Measurements from ENCODE around the gene GLS.

Gene GLS

GRCh38 chr2:190972213-190972612 lies 91.6 kb downstream of the GLS start:
- no peak for DNase-seq (ENCODE audit: low read depth)

- DNase-seq (ENCODE audit: low read depth), result peak; percentile 41
Measured at GRCh38 chr2:190972846-190973245, 92.2 kb downstream of the GLS start.

- no peak for DNase-seq (ENCODE audit: low read depth)
Measured at GRCh38 chr2:190973262-190973661, 92.6 kb downstream of the GLS start.

- no peak for DNase-seq (ENCODE audit: low read depth)
Measured at GRCh38 chr2:190973726-190974628, 93.4 kb downstream of the GLS start.

DNA sequence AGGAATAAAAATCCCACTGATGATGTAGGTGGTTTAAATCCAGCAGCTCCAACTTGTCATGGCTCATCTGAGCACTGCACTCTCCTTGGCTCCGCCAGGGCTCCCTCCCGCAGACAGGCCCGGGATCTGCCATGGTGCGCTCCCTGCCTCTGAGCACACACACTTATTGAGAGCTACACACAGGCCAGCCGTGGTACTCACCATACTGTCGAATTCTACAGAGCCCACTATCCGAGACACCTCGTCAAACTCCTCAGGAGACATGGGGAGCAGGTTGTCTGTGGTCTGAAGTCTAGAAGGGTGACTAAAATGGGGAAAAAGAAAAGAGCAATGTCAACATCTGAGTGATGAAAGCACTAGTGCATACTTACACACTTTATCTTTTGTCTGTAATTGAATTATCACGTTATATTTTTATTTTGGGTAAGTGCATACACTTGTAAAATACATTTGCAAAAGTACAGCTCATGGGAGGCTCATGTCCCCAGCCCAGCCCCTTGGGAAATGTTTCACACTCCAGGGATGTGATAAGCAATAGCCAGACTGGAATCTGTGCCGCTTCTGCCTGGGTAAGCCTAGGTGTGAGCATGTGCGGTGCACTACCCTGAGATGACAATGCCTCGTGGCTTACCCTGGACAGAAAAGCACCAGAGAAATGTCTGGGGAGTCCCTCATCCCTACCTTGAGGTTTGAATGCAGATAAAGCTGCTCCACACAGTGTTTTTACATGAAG lies 94.2 kb downstream of the GLS start:
- no peak for DNase-seq (ENCODE audit: low read depth)

DNA sequence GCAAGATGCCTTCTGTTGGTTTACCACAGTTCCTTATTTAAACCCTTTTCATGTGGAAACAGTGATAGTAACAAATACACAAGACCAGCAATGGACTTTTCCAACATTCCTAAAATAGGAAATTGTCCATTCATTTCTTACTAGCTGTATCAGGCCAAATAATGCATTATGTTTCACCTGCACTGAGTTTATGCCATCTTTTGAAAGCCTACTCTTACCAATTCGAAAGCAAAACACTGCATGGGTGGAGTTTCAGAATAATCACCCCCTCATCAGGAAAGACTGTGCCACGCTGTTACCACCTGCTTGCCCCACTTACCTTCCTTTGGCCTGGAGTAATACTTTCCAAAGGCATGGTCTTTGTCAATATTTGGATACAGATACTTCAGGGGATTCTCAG lies 95.9 kb downstream of the GLS start:
- no peak for DNase-seq (ENCODE audit: low read depth)

GRCh38 chr2:190977505-190977904 lies 96.9 kb downstream of the GLS start:
- no peak for DNase-seq (ENCODE audit: low read depth)

GRCh38 chr2:190978389-190979053 lies 97.9 kb downstream of the GLS start:
- peak; percentile 80 for DNase-seq (ENCODE audit: low read depth)

- DNase-seq (ENCODE audit: low read depth), result peak; percentile 95
Measured at GRCh38 chr2:190979906-190980629, 99.4 kb downstream of the GLS start.

DNA sequence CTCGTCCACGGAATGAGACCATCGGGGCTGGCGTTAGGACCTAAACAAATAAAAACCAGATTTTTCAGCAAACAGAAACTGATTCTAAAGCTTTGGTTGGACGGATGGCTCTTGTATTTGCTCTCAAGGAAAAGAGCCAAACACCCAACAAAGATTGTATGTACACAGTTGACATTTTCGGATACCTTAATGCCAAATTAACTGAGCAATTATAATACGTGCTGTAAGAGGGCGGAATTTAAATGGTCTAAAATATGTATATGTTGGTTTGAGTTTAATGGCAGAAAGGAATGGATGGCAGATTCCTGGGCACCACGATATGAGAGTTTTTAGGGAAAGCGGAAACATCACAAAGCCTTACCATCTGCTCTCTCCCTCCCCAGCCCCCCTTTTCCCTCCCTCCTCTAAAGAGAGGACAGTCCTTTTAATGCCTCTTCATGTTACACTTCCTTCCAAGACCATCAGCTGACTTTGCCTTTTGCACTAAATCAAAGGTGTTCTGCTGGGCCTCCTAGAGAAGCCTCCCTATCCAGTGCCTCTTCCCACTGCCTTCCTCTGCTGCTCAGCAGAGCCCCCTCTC lies 100.1 kb downstream of the GLS start:
- no peak for DNase-seq (ENCODE audit: low read depth)

DNA sequence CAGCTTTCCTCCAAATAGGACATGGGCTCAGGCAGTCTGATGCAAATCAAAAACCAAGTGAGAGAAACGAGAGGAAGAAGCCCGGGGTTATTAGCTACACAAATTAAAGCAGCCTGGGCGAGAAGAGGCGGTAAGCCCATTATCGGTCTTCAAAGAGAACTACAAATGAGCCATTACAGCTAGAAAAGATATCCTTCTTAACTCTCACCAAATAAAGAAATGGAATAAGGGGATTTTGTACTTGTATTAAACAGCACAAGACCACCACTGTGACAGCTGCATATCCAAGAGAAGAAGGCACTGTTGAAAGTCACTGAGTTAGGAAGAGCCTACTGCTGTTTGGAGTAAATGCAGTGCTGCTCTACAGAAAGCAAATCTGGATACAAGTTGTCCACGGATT lies 100.7 kb downstream of the GLS start:
- no peak for DNase-seq (ENCODE audit: low read depth)

DNA sequence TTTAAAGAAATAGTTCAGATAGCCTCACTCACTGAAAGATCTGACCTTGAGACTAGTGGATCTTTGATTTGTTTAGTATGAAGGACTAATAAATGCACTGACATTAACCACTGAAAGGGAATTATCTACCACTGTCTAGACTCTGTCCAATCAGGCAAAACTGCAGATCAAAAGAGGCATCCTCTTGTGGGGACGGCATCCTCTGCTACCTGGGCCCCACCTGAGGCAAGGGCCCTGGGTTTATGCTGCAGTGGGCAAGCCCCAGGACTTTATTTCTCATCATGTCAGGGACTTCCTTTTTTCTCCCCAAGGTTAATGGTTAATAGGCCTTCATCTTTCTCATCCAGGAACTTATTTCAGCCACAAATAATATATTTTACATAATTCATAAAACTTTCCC lies 101.1 kb downstream of the GLS start:
- no peak for DNase-seq (ENCODE audit: low read depth)

DNA sequence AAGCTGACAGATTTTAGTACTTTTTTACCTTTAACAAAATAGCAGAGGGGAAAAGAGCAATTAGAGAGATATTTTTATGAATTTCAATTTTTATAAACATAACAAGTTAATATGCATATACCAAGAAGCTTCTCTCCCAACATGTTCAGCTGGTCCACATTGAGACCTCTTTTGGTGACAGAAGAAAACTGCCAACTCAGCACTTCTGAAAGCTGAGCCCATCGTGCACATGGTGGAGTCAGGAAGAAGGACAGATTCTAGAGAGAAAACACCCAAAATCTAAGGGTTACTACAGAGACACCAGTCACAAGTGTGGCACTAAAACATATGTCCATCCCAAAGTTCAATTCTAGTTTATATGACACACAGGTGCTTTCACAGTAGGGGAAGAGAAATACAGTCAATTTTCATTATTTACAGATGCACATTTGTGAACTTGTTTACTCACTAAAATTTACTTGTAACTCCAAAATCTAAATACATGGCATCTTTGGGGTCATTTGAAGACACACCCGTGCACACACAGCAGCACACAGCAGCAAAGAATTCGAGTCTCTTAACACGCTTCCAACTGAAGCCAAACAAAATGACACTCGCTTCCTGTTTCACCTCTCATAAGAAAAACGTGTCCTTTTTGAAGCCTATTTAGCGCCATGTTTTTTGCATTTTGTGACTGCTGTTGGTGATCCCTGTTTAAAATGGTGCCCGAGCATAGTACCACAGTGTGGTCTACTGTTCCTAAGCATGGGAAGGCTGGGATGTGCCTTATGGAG lies 101.8 kb downstream of the GLS start:
- DNase-seq (ENCODE audit: low read depth), result no peak

DNA sequence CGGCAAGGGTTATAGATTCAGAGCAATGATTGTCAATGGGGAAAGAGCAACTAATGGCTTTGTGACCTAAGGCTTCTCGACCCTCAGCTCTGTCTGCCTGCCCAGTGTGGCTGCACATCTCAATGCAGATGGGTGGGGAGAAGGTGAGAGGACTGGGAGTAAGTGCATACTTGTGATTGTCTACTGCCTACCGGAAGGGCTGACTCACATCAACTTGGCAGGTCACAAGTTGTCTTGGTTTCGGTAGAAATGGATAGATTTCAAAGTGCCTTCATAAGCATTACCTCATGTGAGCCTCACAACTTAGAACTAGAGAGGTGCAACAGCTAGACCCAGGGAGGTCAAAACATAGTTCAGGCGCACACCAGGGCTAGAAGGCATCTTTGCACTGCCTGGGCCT lies 104.0 kb downstream of the GLS start:
- peak; percentile 97 for DNase-seq (ENCODE audit: low read depth)

GRCh38 chr2:190986221-190986953 lies 105.8 kb downstream of the GLS start:
- DNase-seq (ENCODE audit: low read depth), result no peak

DNA sequence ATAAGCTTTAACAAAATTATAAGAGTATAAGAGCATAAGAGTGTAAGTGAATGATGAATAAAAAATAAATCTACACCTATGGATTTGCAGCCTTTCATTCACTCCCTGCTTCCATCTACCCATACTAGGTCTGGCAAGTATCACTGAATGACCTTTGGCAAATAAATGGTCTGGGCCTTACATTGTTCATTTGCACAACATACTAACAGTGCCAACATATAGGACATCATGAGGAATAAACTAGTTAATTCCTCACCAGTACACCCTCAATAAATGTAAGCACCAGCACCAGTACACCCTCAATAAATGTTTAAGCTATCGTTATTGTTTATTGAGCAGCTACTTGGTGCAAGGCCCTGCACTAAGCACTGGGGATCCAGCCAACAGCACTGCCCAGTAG lies 106.5 kb downstream of the GLS start:
- DNase-seq (ENCODE audit: low read depth), result no peak

- no peak for DNase-seq (ENCODE audit: low read depth)
Measured at GRCh38 chr2:190987938-190988337, 107.3 kb downstream of the GLS start.

DNA sequence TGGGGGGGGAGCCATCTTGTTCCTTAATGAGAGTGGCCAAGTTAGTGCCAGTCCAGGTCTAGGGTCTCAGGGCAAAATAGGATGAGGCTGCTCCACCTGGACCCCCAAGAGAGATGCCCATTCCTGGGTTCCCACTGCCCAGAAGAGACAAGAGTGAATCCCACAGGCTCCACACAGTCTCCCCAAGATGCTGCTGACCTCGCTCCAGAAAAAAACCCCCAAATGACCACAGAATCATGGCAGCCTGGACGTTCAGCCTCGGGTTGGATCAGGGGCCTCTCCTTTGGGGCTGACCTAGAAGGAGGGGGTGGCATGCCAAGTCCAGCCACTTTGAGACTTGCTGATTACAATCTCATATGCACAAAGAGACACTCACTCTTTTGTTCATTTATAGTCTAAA lies 108.3 kb downstream of the GLS start:
- DNase-seq (ENCODE audit: low read depth), result no peak

GRCh38 chr2:190990132-190990531 lies 109.5 kb downstream of the GLS start:
- no peak for DNase-seq (ENCODE audit: low read depth)

GRCh38 chr2:190993292-190993643 lies 112.6 kb downstream of the GLS start:
- DNase-seq (ENCODE audit: low read depth), result no peak
